ENCODE measurements around the gene PAFAH2.

PAFAH2 gene

DNA sequence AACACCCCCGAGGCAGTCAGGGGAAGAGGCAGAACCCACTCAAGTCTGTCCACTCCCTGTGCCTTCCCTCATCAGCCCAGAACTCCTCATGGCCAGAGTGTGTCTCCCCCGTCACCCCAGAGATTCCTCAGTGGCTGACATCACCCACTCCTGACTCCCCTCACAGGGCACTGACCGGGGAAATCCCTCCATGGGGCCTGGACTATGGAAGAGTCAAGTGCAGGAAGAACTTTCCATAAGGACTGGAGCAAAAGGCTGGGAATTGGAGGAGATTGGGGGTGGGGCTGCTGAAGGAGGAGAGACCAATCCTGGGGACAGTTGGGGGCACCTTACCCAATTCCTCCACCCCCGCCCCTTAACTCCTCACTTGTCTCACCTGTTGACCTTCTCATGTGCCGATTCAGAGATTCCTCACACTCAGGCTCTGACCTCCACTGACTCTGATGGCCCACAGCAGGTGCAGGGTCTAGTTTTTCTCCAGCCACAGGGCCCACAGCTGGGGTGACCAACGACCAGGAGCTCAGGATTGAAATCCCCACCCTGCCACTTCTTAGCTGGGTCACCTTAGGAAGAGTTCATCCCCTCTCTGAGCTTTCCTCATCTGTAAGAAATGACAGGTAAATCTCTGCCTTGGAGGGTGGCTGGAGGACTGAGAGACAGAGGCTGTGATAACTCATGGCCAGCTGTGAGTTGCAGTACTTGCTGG lies 23.2 kb upstream of the PAFAH2 start:
- in situ Hi-C loops (cut with HindIII; ENCODE audit: low sequenced_read_pairs): no loop called here
- DNase-seq (ENCODE audit: low read depth, low spot score): no peak
- H3K4me3 ChIP-seq (ENCODE audit: low read depth, low read length): no peak overlapping the region
- TF ChIP-seq, protein P1, sequence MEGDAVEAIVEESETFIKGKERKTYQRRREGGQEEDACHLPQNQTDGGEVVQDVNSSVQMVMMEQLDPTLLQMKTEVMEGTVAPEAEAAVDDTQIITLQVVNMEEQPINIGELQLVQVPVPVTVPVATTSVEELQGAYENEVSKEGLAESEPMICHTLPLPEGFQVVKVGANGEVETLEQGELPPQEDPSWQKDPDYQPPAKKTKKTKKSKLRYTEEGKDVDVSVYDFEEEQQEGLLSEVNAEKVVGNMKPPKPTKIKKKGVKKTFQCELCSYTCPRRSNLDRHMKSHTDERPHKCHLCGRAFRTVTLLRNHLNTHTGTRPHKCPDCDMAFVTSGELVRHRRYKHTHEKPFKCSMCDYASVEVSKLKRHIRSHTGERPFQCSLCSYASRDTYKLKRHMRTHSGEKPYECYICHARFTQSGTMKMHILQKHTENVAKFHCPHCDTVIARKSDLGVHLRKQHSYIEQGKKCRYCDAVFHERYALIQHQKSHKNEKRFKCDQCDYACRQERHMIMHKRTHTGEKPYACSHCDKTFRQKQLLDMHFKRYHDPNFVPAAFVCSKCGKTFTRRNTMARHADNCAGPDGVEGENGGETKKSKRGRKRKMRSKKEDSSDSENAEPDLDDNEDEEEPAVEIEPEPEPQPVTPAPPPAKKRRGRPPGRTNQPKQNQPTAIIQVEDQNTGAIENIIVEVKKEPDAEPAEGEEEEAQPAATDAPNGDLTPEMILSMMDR (IDR thresholded peaks at IDR 0.05; ENCODE audit: low read depth, low read length): no peak

DNA sequence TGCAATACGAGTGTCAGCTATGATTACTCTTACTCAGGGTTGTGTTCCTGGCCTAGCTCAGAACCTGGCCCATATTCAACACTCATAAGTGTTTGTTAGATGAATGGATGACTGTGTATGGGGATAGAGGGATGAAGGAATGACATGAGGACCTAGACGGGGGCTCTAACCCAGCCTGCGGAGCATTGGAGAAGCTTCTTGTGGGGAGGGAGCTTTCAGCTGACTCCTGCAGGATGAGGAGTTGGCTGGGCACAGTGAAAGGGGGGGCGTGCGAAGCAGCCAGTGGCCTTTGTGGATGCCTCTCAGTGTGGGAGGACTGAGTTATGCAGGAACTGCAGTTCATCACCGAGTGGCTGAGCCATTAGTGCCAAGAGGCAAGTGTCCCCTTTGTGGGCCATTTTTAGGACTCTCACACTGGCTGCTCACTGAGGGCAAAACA lies 22.5 kb upstream of the PAFAH2 start:
- H3K4me3 ChIP-seq (ENCODE audit: low read depth, low read length): no peak overlapping the region
- in situ Hi-C loops (cut with HindIII; ENCODE audit: low sequenced_read_pairs): no loop called here
- TF ChIP-seq, protein P1 (IDR thresholded peaks at IDR 0.05; ENCODE audit: low read depth, low read length): no peak
- DNase-seq (ENCODE audit: low read depth, low spot score): no peak

DNA sequence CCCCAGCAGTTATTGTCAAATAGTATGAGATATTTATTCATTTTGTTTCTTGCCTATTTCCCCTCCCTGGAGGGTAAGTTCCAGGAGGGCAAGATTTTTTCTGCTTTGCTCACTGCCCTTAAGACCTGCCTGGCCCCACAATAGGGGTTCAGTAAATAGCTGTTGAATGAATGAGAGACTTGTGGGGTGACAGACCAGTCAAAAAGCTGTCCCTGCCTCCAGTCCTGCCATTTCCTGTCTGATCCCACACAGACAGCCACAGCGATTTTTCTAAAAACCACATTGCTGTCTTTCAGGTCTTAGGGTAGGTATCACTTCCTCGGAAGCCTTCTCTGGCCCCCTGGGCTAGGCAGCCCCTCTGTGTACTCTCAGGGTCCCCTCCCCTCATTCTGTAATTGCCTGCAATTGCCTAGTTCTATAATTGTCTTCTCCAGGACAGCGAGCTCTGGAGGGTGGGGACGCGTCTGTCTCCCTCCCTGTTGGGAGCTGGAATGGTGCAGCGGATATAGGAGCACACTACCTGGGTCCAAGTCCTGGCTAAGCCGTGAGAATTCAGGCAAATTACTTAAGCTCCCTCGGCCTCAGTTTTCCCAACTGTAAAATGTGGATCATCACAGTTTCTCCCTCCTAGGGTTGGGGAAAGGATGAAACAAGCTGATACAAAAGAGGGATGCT lies 21.9 kb upstream of the PAFAH2 start:
- DNase-seq (ENCODE audit: low read depth, low spot score): peak; percentile 30
- TF ChIP-seq, protein P1 (IDR thresholded peaks at IDR 0.05; ENCODE audit: low read depth, low read length): no peak
- H3K4me3 ChIP-seq (ENCODE audit: low read depth, low read length): no peak overlapping the region
- in situ Hi-C loops (cut with HindIII; ENCODE audit: low sequenced_read_pairs): no loop called here

DNA sequence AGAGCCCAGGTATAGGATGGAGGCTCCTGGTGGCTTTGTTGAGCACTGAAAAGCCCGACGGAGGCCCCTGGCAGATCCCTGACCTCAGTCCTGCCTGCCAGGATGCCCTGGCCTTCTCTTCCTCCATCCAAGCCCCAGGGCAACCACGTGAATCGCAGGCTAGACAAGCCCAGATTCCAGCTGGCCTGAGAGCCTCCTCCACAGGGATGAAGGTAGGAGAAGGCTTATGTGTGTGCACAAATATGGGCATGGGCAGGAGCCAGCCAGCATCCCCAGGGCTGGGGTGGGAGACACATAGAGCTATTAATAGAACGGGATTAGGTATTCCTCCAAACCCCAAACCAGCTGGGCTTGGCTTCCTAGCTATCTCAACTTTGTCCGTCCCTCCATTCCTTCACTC lies 19.7 kb upstream of the PAFAH2 start:
- TF ChIP-seq, protein P1 (IDR thresholded peaks at IDR 0.05; ENCODE audit: low read depth, low read length): no peak
- in situ Hi-C loops (cut with HindIII; ENCODE audit: low sequenced_read_pairs): no loop called here
- no peak overlapping the region for H3K4me3 ChIP-seq (ENCODE audit: low read depth, low read length)
- DNase-seq (ENCODE audit: low read depth, low spot score): no peak

DNA sequence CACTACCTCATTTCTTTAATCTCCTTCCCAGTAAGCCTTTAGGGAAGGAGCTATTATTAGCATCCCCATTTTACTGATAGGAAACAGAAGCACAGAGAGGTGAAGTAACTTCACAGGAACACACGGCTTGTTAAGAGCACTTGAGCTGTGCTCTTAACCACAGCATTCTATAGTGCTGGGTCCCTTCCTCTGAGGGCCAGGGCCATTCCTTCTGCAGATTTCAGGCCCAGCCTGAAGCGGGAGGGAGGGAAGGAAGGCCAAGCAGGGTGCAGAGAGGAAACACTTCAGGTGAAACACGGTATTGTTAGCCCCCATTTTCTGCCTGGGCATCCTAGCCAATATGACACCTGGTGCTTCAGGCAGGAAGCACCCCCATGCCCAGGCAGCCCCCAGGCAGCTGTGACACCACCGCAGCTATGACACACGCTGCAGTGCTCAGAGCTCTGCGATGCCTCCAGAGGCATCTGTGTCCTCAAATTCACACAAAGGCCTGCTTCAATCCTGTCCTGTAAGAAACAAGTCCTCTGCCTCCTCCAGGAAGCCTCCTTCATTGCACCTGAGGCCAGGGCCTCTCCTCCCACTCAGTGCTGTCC lies 19.2 kb upstream of the PAFAH2 start:
- no peak for DNase-seq (ENCODE audit: low read depth, low spot score)
- in situ Hi-C loops (cut with HindIII; ENCODE audit: low sequenced_read_pairs): no loop called here
- H3K4me3 ChIP-seq (ENCODE audit: low read depth, low read length): no peak overlapping the region
- TF ChIP-seq, protein P1 (IDR thresholded peaks at IDR 0.05; ENCODE audit: low read depth, low read length): no peak

DNA sequence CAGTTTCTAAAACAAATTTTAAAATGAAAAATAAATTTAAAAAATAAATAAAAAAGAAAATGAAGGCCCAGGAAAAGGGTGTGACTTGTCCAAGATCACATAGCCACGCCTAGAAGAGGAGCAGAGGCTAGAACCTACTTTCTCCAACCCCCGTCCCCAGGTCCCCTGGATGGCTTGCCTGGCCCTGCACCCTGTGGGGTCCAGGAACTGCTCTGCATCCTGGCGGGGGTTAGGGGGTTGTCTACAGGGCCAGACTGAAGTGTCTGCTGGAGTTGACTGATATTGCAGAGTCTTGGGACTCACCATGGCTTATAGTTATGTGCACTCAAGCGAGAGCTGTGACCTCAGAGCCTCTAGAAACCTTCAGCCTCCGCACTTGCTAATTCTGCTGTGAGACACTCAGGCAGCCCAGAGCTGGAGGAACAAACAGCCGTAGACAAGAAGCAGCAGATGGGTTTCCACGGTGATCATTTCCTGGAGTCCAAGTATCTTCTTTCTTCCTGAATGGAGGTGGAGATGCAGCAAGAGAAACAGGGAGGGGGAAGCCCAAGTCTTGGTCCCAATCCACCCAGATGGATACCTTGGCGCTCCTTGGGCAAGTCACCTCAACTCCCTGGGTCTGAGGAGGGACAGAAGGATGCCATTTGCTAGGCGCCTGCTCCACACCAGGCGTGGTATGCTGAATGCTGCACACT lies 18.5 kb upstream of the PAFAH2 start:
- no peak overlapping the region for H3K4me3 ChIP-seq (ENCODE audit: low read depth, low read length)
- TF ChIP-seq, protein P1 (IDR thresholded peaks at IDR 0.05; ENCODE audit: low read depth, low read length): no peak
- DNase-seq (ENCODE audit: low read depth, low spot score): no peak
- in situ Hi-C loops (cut with HindIII; ENCODE audit: low sequenced_read_pairs): no loop called here

Data from astrocyte of the spinal cord (primary cell).